GM23338 (cell line): ENCODE results near the gene SMYD3. TPM values are rescaled to one million over a fixed set of nuclear protein-coding genes. Genes with fewer than 3 reads are reported as not detected.

Source experiments
- ATAC-seq: fragments of 200-7000 bp; cut with Tn5 transposase; 3 replicates; pipeline ENCODE4 v1.9.1; 2020
- DNase-seq: peaks from one replicate; pipeline ENCODE4 v3.0.0-alpha.2; 2015; ENCODE audit warnings: low spot score
- H2AFZ ChIP-seq: fragments of 200-600 bp; sonication (generic); 2 replicates; pipeline ENCODE4 v1.8.0; 2016; ENCODE audit warnings: antibody characterized with exemption, mild to moderate bottlenecking, moderate library complexity
- H3F3A ChIP-seq: fragments of 200-600 bp; sonication (generic); replicated peaks from 2 replicates; pipeline ENCODE4 v1.8.0; 2017; ENCODE audit warnings: antibody characterized with exemption, mixed run types, low read depth
- H3K27ac ChIP-seq: fragments of 200-600 bp; sonication (generic); 2 replicates; pipeline ENCODE4 v1.6.1; 2016; ENCODE audit warnings: low read depth
- H3K27me3 ChIP-seq: fragments of 200-600 bp; sonication (generic); 2 replicates; pipeline ENCODE4 v1.8.0; 2016; ENCODE audit warnings: mild to moderate bottlenecking, mixed run types, moderate library complexity; ENCODE audit not compliant: insufficient read depth
- H3K36me3 ChIP-seq: fragments of 200-600 bp; sonication (generic); 2 replicates; pipeline ENCODE4 v1.8.0; 2016; ENCODE audit warnings: mild to moderate bottlenecking; ENCODE audit not compliant: insufficient read depth
- H3K4me1 ChIP-seq: fragments of 200-600 bp; sonication (generic); 2 replicates; pipeline ENCODE4 v1.8.0; 2016; ENCODE audit warnings: mild to moderate bottlenecking, moderate library complexity; ENCODE audit not compliant: insufficient read depth
- H3K4me2 ChIP-seq: fragments of 200-600 bp; sonication (generic); 2 replicates; pipeline ENCODE4 v1.7.1; 2017; ENCODE audit warnings: mixed run types
- H3K4me3 ChIP-seq: fragments of 200-600 bp; sonication (generic); 2 replicates; pipeline ENCODE4 v1.6.1; 2016; ENCODE audit warnings: mixed run types
- H3K79me2 ChIP-seq: fragments of 200-600 bp; sonication (generic); replicated peaks from 2 replicates; pipeline ENCODE4 v1.8.0; 2017; ENCODE audit warnings: mild to moderate bottlenecking; ENCODE audit not compliant: insufficient read depth
- H3K9me2 ChIP-seq: fragments of 200-600 bp; sonication (generic); 2 replicates; pipeline ENCODE4 v1.8.0; 2017; ENCODE audit not compliant: insufficient read depth
- H4K20me1 ChIP-seq: fragments of 200-600 bp; sonication (generic); replicated peaks from 2 replicates; pipeline ENCODE4 v1.8.0; 2017; ENCODE audit warnings: mild to moderate bottlenecking; ENCODE audit not compliant: insufficient read depth
- H3K27ac Mint-ChIP-seq: 2 replicates; pipeline ENCODE4 v1.8.0; 2020; ENCODE audit warnings: inconsistent platforms, mild to moderate bottlenecking, moderate library complexity, mixed read lengths
- H3K27me3 Mint-ChIP-seq: 3 replicates; pipeline ENCODE4 v1.8.0; 2022; ENCODE audit warnings: low read depth, mild to moderate bottlenecking, moderate library complexity, mixed read lengths, inconsistent platforms; ENCODE audit not compliant: insufficient read depth, poor library complexity
- H3K36me3 Mint-ChIP-seq: 3 replicates; pipeline ENCODE4 v1.8.0; 2021; ENCODE audit warnings: low read depth, mild to moderate bottlenecking, inconsistent platforms, moderate library complexity, mixed read lengths
- H3K4me1 Mint-ChIP-seq: 3 replicates; pipeline ENCODE4 v1.8.0; 2020; ENCODE audit warnings: mild to moderate bottlenecking, inconsistent platforms, mixed read lengths
- H3K4me3 Mint-ChIP-seq: 3 replicates; pipeline ENCODE4 v1.8.0; 2021; ENCODE audit warnings: moderate library complexity, mild to moderate bottlenecking, inconsistent platforms, mixed read lengths
- H3K9me3 Mint-ChIP-seq: 3 replicates; pipeline ENCODE4 v1.8.0; 2020; ENCODE audit warnings: moderate library complexity, mild to moderate bottlenecking, inconsistent platforms, mixed read lengths
- CREB1 ChIP-seq: fragments of 250-450 bp; sonication (Bioruptor Pico); IDR thresholded peaks from 2 replicates; pipeline ENCODE4 v1.5.0; 2020; ENCODE audit warnings: low read depth, mild to moderate bottlenecking, moderate library complexity
- EZH2 ChIP-seq: fragments of 200-600 bp; sonication (generic); IDR thresholded peaks from one replicate; pipeline ENCODE4 v1.8.0; 2017; ENCODE audit warnings: antibody characterized with exemption, mild to moderate bottlenecking, low read depth; ENCODE audit not compliant: unreplicated experiment
- EZH2phosphoT487 ChIP-seq: fragments of 200-600 bp; sonication (generic); IDR thresholded peaks from one replicate; pipeline ENCODE4 v1.8.1; 2018; ENCODE audit warnings: antibody characterized with exemption; ENCODE audit not compliant: unreplicated experiment
- JUNB ChIP-seq: IDR thresholded peaks from one replicate; pipeline ENCODE4 v1.6.1; 2016; ENCODE audit warnings: antibody characterized with exemption; ENCODE audit not compliant: unreplicated experiment
- NANOG ChIP-seq: IDR thresholded peaks from 2 replicates; pipeline ENCODE4 v1.6.1; 2016; ENCODE audit warnings: antibody characterized with exemption, borderline replicate concordance
- POLR2AphosphoS5 ChIP-seq: IDR thresholded peaks from 2 replicates; pipeline ENCODE4 v1.6.1; 2016; ENCODE audit warnings: antibody characterized with exemption, low read depth
- STAT1 ChIP-seq: IDR thresholded peaks from one replicate; pipeline ENCODE4 v1.6.1; 2016; ENCODE audit warnings: antibody characterized with exemption; ENCODE audit not compliant: unreplicated experiment
- ZNF114 ChIP-seq: fragments of 250-450 bp; sonication (Bioruptor Pico); IDR thresholded peaks from 2 replicates; pipeline ENCODE4 v1.5.0; 2020; ENCODE audit warnings: mild to moderate bottlenecking, moderate library complexity
- ZNF331 ChIP-seq: fragments of 250-450 bp; sonication (Bioruptor Pico); IDR thresholded peaks from 2 replicates; pipeline ENCODE4 v1.5.0; 2020; ENCODE audit warnings: low read depth, mild to moderate bottlenecking, moderate library complexity
- polyA plus RNA-seq: library from polyadenylated mRNA; unstranded; fragments of >200 nt; fragmentation: Nextera tagmentation; extraction: Ambion mirVana; gene quantifications from 2 replicates; pipeline ENCODE4 v1.2.1, GENCODE V29; 2016
- total RNA-seq: library from RNA; depleted of rRNA; stranded (reverse); fragments of >200 nt; shearing (Covaris generic); gene quantifications from 2 replicates; pipeline ENCODE4 v1.2.3, GENCODE V29; 2014
- TF ChIP-seq, protein P1 (sequence below), 2 experiments: fragments of 200-600 bp in 1 of 2; sonication (generic) in 1 of 2; conservative IDR thresholded peaks; 2 replicates each; pipeline versions ENCODE4 v1.5.1 to v1.6.1; 2016 to 2017; ENCODE audit warnings: antibody characterized with exemption in 2 of 2, low read depth in 2 of 2, mild to moderate bottlenecking in 2 of 2, moderate library complexity in 1 of 2
- TF ChIP-seq, protein P2 (sequence below): IDR thresholded peaks from 2 replicates; pipeline ENCODE4 v1.6.1; 2016; ENCODE audit warnings: antibody characterized with exemption
- TF ChIP-seq, protein P3 (sequence below): fragments of 250-450 bp; sonication (Bioruptor Pico); IDR thresholded peaks from 2 replicates; pipeline ENCODE4 v1.5.0; 2020; ENCODE audit warnings: mild to moderate bottlenecking, moderate library complexity

The SMYD3 gene
- total and polyA plus RNA-seq, 2 experiments from 2014 or later, result 31.8 to 34.4 TPM

DNA sequence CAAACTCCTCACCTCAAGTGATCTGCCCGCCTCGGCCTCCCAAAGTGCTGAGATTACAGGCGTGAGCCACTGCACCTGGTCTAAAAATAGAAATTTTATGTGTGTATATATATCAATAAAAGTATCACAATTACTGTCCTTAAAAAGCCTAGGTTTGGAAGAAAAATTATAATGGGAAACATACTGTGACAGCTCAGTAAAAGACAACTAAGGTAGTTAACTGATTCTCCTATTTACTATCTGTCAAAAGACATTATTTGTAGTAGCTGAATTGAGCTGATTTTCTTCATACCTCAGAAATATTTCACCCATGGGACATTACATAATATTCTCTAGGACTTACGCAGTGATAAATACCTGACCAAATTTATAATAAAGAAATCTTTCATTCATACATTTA lies 122.5 kb downstream of the SMYD3 start (continued):
- TF ChIP-seq, protein P1, sequence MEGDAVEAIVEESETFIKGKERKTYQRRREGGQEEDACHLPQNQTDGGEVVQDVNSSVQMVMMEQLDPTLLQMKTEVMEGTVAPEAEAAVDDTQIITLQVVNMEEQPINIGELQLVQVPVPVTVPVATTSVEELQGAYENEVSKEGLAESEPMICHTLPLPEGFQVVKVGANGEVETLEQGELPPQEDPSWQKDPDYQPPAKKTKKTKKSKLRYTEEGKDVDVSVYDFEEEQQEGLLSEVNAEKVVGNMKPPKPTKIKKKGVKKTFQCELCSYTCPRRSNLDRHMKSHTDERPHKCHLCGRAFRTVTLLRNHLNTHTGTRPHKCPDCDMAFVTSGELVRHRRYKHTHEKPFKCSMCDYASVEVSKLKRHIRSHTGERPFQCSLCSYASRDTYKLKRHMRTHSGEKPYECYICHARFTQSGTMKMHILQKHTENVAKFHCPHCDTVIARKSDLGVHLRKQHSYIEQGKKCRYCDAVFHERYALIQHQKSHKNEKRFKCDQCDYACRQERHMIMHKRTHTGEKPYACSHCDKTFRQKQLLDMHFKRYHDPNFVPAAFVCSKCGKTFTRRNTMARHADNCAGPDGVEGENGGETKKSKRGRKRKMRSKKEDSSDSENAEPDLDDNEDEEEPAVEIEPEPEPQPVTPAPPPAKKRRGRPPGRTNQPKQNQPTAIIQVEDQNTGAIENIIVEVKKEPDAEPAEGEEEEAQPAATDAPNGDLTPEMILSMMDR (conservative IDR thresholded peaks at IDR 0.05; ENCODE audit: low read depth in 2 of 2), result no peak
- TF ChIP-seq CREB1 (CRISPR knock-in tag) (no peak), JUNB (no peak), ZNF331 (CRISPR knock-in tag) (no peak)

DNA sequence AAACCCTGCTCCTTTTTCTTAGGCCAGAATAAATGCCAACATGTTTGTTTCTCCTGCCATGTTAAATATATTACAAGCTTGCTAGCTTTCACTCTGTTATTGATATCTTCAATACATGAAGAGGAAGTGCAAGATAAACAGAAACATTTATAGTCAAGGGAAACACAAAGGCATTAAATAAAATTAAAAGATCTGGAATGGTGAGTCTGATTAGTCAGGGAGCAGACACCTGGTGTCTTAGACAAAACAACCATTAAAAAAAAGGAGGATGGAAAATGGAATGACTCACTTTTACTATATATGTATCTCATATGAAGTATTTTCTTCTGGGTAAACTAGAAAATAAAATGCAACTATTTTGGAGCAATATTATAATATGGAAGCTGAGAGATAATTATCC lies 123.3 kb downstream of the SMYD3 start:
- Histone ChIP-seq H2AFZ (no peak overlapping the region), H3K27ac (no peak overlapping the region), H3K27me3 (no peaks in the 10 kb centered on the region), H3K36me3 (no peaks in the 10 kb centered on the region), H3F3A (no peaks in the 10 kb centered on the region), H3K4me2 (no peak overlapping the region), H4K20me1 (no peaks in the 10 kb centered on the region), H3K9me2 (peaks cover 13% of the 10 kb centered on the region; the same call in 1 of the 2 replicates), H3K4me1 (no peaks in the 10 kb centered on the region), H3K79me2 (0 out of 2 replicates have a peak, but pooled peaks cover 5% of the 10 kb centered on the region), H3K4me3 (no peak overlapping the region)
- Mint-ChIP-seq H3K27ac (no peak overlapping the region), H3K9me3 (no peaks in the 10 kb centered on the region), H3K36me3 (no peaks in the 10 kb centered on the region), H3K4me3 (no peak overlapping the region), H3K4me1 (peaks cover 8% of the 10 kb centered on the region; the same call in 2 of the 3 replicates), H3K27me3 (peaks cover 1% of the 10 kb centered on the region)
- DNase-seq (no peak), ATAC-seq (no peak)
- TF ChIP-seq STAT1 (no peak), EZH2 (no peak), ZNF331 (CRISPR knock-in tag) (no peak), JUNB (no peak), CREB1 (CRISPR knock-in tag) (no peak), POLR2AphosphoS5 (no peak), ZNF114 (CRISPR knock-in tag) (no peak), EZH2phosphoT487 (no peak), NANOG (no peak)
- TF ChIP-seq, protein P2, sequence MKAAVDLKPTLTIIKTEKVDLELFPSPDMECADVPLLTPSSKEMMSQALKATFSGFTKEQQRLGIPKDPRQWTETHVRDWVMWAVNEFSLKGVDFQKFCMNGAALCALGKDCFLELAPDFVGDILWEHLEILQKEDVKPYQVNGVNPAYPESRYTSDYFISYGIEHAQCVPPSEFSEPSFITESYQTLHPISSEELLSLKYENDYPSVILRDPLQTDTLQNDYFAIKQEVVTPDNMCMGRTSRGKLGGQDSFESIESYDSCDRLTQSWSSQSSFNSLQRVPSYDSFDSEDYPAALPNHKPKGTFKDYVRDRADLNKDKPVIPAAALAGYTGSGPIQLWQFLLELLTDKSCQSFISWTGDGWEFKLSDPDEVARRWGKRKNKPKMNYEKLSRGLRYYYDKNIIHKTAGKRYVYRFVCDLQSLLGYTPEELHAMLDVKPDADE, result no peak
- TF ChIP-seq, protein P1 (conservative IDR thresholded peaks at IDR 0.05; ENCODE audit: low read depth in 2 of 2), result no peak
- TF ChIP-seq, protein P3, sequence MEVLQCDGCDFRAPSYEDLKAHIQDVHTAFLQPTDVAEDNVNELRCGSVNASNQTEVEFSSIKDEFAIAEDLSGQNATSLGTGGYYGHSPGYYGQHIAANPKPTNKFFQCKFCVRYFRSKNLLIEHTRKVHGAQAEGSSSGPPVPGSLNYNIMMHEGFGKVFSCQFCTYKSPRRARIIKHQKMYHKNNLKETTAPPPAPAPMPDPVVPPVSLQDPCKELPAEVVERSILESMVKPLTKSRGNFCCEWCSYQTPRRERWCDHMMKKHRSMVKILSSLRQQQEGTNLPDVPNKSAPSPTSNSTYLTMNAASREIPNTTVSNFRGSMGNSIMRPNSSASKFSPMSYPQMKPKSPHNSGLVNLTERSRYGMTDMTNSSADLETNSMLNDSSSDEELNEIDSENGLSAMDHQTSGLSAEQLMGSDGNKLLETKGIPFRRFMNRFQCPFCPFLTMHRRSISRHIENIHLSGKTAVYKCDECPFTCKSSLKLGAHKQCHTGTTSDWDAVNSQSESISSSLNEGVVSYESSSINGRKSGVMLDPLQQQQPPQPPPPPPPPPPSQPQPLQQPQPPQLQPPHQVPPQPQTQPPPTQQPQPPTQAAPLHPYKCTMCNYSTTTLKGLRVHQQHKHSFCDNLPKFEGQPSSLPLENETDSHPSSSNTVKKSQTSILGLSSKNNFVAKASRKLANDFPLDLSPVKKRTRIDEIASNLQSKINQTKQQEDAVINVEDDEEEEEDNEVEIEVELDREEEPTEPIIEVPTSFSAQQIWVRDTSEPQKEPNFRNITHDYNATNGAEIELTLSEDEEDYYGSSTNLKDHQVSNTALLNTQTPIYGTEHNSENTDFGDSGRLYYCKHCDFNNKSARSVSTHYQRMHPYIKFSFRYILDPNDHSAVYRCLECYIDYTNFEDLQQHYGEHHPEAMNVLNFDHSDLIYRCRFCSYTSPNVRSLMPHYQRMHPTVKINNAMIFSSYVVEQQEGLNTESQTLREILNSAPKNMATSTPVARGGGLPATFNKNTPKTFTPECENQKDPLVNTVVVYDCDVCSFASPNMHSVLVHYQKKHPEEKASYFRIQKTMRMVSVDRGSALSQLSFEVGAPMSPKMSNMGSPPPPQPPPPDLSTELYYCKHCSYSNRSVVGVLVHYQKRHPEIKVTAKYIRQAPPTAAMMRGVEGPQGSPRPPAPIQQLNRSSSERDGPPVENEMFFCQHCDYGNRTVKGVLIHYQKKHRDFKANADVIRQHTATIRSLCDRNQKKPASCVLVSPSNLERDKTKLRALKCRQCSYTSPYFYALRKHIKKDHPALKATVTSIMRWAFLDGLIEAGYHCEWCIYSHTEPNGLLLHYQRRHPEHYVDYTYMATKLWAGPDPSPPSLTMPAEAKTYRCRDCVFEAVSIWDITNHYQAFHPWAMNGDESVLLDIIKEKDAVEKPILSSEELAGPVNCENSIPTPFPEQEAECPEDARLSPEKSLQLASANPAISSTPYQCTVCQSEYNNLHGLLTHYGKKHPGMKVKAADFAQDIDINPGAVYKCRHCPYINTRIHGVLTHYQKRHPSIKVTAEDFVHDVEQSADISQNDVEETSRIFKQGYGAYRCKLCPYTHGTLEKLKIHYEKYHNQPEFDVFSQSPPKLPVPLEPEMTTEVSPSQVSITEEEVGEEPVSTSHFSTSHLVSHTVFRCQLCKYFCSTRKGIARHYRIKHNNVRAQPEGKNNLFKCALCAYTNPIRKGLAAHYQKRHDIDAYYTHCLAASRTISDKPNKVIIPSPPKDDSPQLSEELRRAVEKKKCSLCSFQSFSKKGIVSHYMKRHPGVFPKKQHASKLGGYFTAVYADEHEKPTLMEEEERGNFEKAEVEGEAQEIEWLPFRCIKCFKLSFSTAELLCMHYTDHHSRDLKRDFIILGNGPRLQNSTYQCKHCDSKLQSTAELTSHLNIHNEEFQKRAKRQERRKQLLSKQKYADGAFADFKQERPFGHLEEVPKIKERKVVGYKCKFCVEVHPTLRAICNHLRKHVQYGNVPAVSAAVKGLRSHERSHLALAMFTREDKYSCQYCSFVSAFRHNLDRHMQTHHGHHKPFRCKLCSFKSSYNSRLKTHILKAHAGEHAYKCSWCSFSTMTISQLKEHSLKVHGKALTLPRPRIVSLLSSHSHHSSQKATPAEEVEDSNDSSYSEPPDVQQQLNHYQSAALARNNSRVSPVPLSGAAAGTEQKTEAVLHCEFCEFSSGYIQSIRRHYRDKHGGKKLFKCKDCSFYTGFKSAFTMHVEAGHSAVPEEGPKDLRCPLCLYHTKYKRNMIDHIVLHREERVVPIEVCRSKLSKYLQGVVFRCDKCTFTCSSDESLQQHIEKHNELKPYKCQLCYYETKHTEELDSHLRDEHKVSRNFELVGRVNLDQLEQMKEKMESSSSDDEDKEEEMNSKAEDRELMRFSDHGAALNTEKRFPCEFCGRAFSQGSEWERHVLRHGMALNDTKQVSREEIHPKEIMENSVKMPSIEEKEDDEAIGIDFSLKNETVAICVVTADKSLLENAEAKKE (CRISPR knock-in tag), result no peak
